MM.1S (cell line): Measurements from ENCODE around the gene LRMDA.

ENCODE experiments used
- DNase-seq: peaks from one replicate; pipeline ENCODE4 v3.0.0-alpha.2; 2015
- H2AFZ ChIP-seq: fragments of 300-600 bp; sonication (generic); 2 replicates; pipeline ENCODE4 v1.6.0; 2016; ENCODE audit warnings: antibody characterized with exemption, low read length
- H3F3A ChIP-seq: fragments of 300-600 bp; sonication (generic); 2 replicates; pipeline ENCODE4 v1.6.1; 2016; ENCODE audit warnings: mild to moderate bottlenecking, antibody characterized with exemption, low read length, moderate library complexity, mixed read lengths; ENCODE audit not compliant: insufficient read depth
- H3K27ac ChIP-seq: fragments of 300-600 bp; sonication (generic); 2 replicates; pipeline ENCODE4 v1.5.1; 2016; ENCODE audit warnings: mild to moderate bottlenecking, low read length
- H3K27me3 ChIP-seq: fragments of 300-600 bp; sonication (generic); replicated peaks from 2 replicates; pipeline ENCODE4 v1.6.0; 2016; ENCODE audit warnings: low read length; ENCODE audit not compliant: insufficient read depth
- H3K36me3 ChIP-seq: fragments of 300-600 bp; sonication (generic); replicated peaks from 2 replicates; pipeline ENCODE4 v1.6.1; 2016; ENCODE audit warnings: mild to moderate bottlenecking, low read length, mixed read lengths; ENCODE audit not compliant: insufficient read depth
- H3K4me1 ChIP-seq: fragments of 300-600 bp; sonication (generic); 2 replicates; pipeline ENCODE4 v1.6.1; 2016; ENCODE audit warnings: low read length, mixed read lengths
- H3K4me2 ChIP-seq: fragments of 300-600 bp; sonication (generic); 2 replicates; pipeline ENCODE4 v1.6.0; 2016; ENCODE audit warnings: low read depth, low read length
- H3K4me3 ChIP-seq: fragments of 300-600 bp; sonication (generic); 2 replicates; pipeline ENCODE4 v1.5.1; 2016; ENCODE audit warnings: low read length, mixed read lengths
- H3K79me2 ChIP-seq: fragments of 300-600 bp; sonication (generic); 2 replicates; pipeline ENCODE4 v1.6.1; 2016; ENCODE audit warnings: mixed run types, low read length, mixed read lengths
- H3K9ac ChIP-seq: fragments of 300-600 bp; sonication (generic); 2 replicates; pipeline ENCODE4 v1.6.1; 2016; ENCODE audit warnings: low read length, mixed read lengths
- H3K9me2 ChIP-seq: fragments of 300-600 bp; sonication (generic); replicated peaks from 2 replicates; pipeline ENCODE4 v1.6.1; 2016; ENCODE audit warnings: mild to moderate bottlenecking, low read length, mixed read lengths; ENCODE audit not compliant: insufficient read depth
- H3K9me3 ChIP-seq: fragments of 300-600 bp; sonication (generic); replicated peaks from 2 replicates; pipeline ENCODE4 v1.6.1; 2016; ENCODE audit warnings: mild to moderate bottlenecking, low read length, mixed read lengths; ENCODE audit not compliant: insufficient read depth
- H4K20me1 ChIP-seq: fragments of 300-600 bp; sonication (generic); 2 replicates; pipeline ENCODE4 v1.6.1; 2016; ENCODE audit warnings: mild to moderate bottlenecking, low read length, moderate library complexity, mixed read lengths; ENCODE audit not compliant: insufficient read depth
- EZH2 ChIP-seq: fragments of 300-600 bp; sonication (generic); optimal IDR thresholded peaks from 2 replicates; pipeline ENCODE3; 2017; ENCODE audit warnings: low read depth, mild to moderate bottlenecking, antibody characterized with exemption, low read length, mixed read lengths
- EZH2phosphoT487 ChIP-seq: fragments of 300-600 bp; sonication (generic); IDR thresholded peaks from 2 replicates; pipeline ENCODE4 v1.6.1; 2018; ENCODE audit warnings: antibody characterized with exemption, low read length
- TF ChIP-seq, protein P1 (sequence below): fragments of 300-600 bp; sonication (generic); IDR thresholded peaks from 2 replicates; pipeline ENCODE4 v1.5.1; 2016; ENCODE audit warnings: antibody characterized with exemption, low read length, mixed read lengths

The LRMDA gene

DNA sequence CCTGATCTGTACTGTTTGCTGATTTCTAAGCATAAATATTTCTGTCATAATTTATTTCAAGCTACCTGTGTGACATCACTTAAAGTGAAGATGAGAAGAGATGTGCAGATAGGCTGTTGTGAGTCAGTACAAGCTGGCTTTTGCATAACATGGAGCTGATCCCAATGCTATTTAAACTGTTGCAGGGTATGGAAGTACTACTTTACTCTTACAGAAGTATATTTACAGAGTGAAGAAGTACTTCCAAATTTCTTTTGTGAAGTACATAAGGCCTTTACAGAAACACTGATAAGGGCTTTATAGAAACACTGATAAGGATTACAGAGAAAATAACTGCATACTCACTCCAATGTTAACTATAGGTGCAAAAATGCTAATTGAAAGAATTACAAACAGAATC, 911.6 kb downstream of the LRMDA start:
- Histone ChIP-seq H3K27ac (no peak overlapping the region), H3F3A (no peaks in the 10 kb centered on the region), H4K20me1 (no peaks in the 10 kb centered on the region), H3K4me3 (no peak overlapping the region), H3K9ac (no peak overlapping the region), H3K9me3 (no peaks in the 10 kb centered on the region), H3K79me2 (no peaks in the 10 kb centered on the region), H3K27me3 (no peaks in the 10 kb centered on the region), H3K4me2 (no peak overlapping the region), H3K9me2 (no peaks in the 10 kb centered on the region), H3K36me3 (no peaks in the 10 kb centered on the region), H2AFZ (no peak overlapping the region), H3K4me1 (no peaks in the 10 kb centered on the region)
- no peak for DNase-seq
- TF ChIP-seq, protein P1, sequence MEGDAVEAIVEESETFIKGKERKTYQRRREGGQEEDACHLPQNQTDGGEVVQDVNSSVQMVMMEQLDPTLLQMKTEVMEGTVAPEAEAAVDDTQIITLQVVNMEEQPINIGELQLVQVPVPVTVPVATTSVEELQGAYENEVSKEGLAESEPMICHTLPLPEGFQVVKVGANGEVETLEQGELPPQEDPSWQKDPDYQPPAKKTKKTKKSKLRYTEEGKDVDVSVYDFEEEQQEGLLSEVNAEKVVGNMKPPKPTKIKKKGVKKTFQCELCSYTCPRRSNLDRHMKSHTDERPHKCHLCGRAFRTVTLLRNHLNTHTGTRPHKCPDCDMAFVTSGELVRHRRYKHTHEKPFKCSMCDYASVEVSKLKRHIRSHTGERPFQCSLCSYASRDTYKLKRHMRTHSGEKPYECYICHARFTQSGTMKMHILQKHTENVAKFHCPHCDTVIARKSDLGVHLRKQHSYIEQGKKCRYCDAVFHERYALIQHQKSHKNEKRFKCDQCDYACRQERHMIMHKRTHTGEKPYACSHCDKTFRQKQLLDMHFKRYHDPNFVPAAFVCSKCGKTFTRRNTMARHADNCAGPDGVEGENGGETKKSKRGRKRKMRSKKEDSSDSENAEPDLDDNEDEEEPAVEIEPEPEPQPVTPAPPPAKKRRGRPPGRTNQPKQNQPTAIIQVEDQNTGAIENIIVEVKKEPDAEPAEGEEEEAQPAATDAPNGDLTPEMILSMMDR = no peak
- TF ChIP-seq EZH2phosphoT487 (no peak), EZH2 (no peak)

DNA sequence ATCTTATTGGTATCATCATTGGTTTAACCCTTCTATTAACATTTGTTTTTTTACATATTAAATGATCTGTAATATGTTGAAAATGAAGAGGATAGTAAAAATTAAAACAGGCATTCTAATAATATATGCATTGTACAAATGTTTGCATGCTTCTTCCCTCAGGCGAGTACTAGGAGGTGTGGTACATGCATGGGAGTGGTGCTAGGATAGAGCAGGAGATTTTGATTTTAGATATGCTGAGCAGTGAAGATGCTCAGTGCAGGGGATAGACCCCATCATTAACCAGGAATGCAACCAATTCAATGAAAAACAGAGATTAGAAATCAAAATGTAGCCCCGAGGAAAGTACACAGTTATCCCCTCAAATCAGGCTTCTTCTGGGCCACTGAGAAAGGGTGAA, 916.4 kb downstream of the LRMDA start:
- Histone ChIP-seq H3K4me3 (no peak overlapping the region), H3F3A (no peaks in the 10 kb centered on the region), H3K9ac (no peak overlapping the region), H3K4me1 (no peaks in the 10 kb centered on the region), H3K27me3 (no peaks in the 10 kb centered on the region), H3K79me2 (no peaks in the 10 kb centered on the region), H3K9me2 (no peaks in the 10 kb centered on the region), H4K20me1 (no peaks in the 10 kb centered on the region), H3K27ac (no peak overlapping the region), H3K4me2 (no peak overlapping the region), H3K9me3 (no peaks in the 10 kb centered on the region), H2AFZ (no peak overlapping the region), H3K36me3 (no peaks in the 10 kb centered on the region)
- no peak for DNase-seq
- TF ChIP-seq, protein P1 = no peak
- TF ChIP-seq EZH2 = no peak

DNA sequence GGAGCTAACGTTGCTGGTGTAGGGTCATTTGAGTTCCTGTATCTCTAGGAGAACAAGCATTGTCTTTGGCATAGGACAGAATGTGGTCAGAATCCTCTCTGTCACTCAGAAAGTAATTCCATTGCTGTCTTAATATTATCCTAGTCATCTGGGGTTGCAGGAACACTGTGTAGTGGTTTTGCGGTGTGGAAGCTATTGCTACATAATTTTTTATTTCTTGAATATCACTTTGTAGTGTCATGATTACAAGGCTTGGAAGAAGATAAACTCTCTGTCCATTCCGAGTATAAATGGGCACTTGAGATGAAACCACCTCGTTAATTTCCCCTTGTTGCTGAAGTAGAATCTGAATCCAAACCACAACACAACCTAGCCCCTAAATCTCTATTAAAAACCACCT, 919.2 kb downstream of the LRMDA start:
- no peaks in the 10 kb centered on the region for H3K4me1 ChIP-seq
- H3K4me2 ChIP-seq = no peak overlapping the region
- no peaks in the 10 kb centered on the region for H3K79me2 ChIP-seq
- no peaks in the 10 kb centered on the region for H3K36me3 ChIP-seq
- no peak overlapping the region for H3K4me3 ChIP-seq
- no peaks in the 10 kb centered on the region for H3K9me3 ChIP-seq
- no peak overlapping the region for H3K27ac ChIP-seq
- H2AFZ ChIP-seq = no peak overlapping the region
- no peaks in the 10 kb centered on the region for H3K9me2 ChIP-seq
- no peaks in the 10 kb centered on the region for H3K27me3 ChIP-seq
- TF ChIP-seq, protein P1 = no peak
- TF ChIP-seq EZH2phosphoT487 = no peak
- no peak for TF ChIP-seq EZH2
- no peaks in the 10 kb centered on the region for H3F3A ChIP-seq
- DNase-seq = no peak
- H4K20me1 ChIP-seq = no peaks in the 10 kb centered on the region
- no peak overlapping the region for H3K9ac ChIP-seq

DNA sequence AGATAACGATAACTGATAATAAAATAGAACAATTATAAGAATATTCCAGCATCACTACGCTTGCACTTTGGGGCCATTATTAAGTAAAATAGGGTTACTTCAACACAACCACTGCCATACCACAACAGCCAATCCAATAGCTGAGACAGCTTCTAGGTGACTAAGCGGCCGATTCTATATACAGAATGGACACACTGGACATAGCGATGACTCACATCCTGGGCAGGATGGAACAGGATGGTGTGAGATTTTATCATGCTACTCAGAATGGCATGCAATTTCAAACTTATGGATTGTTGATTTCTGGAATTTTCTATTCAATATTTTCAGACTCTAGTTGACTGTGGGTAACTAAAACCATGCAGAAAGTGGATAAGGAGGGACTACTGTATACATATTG, 920.9 kb downstream of the LRMDA start:
- H3K9ac ChIP-seq = no peak overlapping the region

More for the DNA sequence above, 920.9 kb downstream of the LRMDA start:
- DNase-seq = no peak
- Histone ChIP-seq H3K4me1 (no peaks in the 10 kb centered on the region), H3K79me2 (no peaks in the 10 kb centered on the region), H3K9me3 (no peaks in the 10 kb centered on the region), H3F3A (no peaks in the 10 kb centered on the region), H2AFZ (no peak overlapping the region), H3K9me2 (no peaks in the 10 kb centered on the region), H3K4me3 (no peak overlapping the region), H3K4me2 (no peak overlapping the region), H3K27me3 (no peaks in the 10 kb centered on the region), H3K36me3 (no peaks in the 10 kb centered on the region), H4K20me1 (no peaks in the 10 kb centered on the region), H3K27ac (no peak overlapping the region)
- TF ChIP-seq, protein P1 = no peak
- no peak for TF ChIP-seq EZH2phosphoT487
- no peak for TF ChIP-seq EZH2
